GM12872 (cell line): ENCODE measurements around the gene TRAF3.

Experiments used
- TF ChIP-seq, protein P1 (sequence below): IDR thresholded peaks from 3 replicates; pipeline ENCODE4 v1.5.1; 2011; ENCODE audit warnings: low read depth, mild to moderate bottlenecking, low read length, moderate library complexity; ENCODE audit not compliant: insufficient read depth

Gene TRAF3

GRCh38 chr14:102824832-102825231 is 47.6 kb downstream of the TRAF3 start:
- TF ChIP-seq, protein P1, sequence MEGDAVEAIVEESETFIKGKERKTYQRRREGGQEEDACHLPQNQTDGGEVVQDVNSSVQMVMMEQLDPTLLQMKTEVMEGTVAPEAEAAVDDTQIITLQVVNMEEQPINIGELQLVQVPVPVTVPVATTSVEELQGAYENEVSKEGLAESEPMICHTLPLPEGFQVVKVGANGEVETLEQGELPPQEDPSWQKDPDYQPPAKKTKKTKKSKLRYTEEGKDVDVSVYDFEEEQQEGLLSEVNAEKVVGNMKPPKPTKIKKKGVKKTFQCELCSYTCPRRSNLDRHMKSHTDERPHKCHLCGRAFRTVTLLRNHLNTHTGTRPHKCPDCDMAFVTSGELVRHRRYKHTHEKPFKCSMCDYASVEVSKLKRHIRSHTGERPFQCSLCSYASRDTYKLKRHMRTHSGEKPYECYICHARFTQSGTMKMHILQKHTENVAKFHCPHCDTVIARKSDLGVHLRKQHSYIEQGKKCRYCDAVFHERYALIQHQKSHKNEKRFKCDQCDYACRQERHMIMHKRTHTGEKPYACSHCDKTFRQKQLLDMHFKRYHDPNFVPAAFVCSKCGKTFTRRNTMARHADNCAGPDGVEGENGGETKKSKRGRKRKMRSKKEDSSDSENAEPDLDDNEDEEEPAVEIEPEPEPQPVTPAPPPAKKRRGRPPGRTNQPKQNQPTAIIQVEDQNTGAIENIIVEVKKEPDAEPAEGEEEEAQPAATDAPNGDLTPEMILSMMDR = no peak

DNA sequence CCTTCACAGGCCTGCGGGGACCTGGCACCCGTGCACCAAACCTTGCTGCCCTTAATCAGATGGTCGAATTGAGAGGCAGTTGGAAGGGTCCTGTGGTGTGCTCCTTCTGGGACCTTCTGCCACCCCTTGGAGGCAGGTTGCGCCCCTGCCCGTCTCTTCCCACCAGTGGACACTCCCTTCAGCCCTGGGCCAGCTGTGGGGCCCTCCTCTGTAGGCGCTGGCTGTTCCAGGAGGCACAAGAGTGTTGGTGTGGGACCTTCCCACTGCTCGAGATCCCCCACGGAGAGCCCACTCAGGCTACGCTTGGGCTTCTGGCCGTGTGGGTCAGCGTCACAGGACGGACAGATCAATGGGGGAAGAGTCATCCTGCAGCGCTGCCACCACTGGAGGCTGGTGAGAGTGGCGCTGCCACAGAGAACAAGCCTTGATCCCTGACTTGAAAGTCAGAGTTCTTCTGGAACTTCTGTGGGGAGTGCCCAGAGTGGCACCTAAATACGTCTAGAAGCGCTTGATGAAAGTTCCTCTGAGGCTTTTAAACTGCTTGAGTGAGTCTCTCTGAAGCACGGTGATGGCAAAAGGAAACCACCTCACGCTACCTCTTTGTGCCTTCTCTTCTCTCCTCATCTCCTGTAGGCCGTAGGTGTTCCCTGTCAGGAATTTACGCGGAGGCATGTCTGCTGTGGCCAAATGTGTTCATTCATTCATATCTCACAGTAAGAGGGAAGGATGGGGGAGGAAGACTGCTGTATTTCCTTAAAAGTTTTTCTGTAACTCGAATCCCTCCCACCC is 48.3 kb downstream of the TRAF3 start:
- TF ChIP-seq, protein P1 = no peak

DNA sequence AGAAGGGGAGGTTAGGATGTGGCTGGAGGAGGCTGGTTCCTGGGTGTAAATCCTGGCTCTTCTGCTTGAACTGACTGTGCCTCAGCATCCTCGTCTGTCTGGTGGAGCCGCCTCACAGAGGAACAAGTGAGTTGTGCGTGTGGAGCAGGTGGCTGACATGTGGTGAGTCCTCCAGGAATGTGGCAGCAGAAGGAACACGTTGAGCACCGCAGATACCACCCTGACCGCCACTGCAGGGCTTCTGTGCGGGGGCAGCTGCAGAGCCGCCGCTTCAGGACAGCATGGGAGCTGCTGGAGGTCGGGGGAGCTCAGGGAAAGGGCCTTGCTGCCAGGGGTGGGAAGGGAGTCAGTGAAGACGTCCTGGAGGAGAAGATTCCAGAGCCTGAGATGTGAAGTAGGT is 48.9 kb downstream of the TRAF3 start:
- TF ChIP-seq, protein P1 = no peak

DNA sequence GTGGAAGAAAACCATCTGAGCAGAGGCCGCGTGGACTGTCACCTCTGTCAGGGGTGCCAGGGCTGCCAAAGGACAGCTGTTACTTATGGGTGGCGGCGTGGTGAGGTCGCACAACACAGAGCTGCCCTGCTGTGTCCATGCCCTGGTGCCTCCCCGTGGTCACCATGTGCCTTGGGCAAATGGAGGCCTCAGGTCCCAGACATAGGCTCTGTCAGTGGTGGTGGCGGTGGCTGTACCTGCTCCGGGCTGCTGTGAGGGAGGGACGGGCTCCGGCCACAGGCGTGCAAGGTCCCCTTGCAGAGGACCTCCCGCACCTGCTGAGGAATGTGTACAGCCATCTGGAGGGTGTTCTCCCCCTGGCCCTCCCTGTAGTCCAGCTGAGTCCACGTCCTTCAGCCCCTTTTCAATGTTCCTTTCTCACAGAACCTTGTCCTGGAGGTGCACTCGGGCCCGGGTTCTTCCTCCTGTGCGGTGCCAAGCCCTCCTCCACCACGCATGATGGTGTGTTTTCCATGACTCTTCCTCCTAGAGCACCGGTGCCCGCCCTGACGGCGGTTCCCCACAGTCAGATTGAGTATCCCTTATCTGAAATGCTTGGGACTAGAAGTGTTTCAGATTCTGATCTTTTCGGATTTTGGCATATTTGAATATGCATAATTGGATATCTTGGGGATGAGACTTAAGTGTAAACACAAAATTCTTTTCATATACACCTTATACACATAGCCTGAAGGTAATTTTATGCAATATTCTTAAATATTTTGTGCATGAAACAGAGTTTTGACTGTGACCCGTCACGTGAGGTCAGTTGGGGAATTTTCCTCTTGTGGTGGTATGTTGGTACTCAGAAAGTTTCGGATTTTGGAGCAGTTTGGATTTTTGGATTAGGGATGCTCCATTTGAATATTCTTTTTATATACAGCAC is 49.8 kb downstream of the TRAF3 start:
- TF ChIP-seq, protein P1 = no peak

DNA sequence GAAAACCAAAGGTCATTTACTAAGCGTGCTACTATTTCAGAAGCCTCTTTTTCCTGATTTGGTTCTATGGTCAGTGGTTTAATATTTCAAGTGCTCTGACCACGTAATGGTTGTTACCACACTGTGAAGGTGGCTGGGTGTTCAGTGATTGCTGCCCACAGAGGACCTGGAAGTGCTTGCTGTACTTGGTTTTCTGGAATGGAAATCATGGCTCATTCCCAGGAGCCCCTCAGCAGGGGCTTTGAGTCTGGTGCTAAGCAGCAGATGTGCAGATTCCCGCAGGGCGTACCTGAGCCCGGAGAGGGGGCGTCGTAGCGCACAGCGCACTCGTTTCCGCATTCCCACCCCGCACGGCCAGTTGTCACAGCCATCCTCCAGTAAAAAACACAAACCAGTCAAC is 50.5 kb downstream of the TRAF3 start:
- TF ChIP-seq, protein P1 = no peak

- TF ChIP-seq, protein P1 = no peak
Observed at GRCh38 chr14:102828151-102828550, 50.9 kb downstream of the TRAF3 start.

DNA sequence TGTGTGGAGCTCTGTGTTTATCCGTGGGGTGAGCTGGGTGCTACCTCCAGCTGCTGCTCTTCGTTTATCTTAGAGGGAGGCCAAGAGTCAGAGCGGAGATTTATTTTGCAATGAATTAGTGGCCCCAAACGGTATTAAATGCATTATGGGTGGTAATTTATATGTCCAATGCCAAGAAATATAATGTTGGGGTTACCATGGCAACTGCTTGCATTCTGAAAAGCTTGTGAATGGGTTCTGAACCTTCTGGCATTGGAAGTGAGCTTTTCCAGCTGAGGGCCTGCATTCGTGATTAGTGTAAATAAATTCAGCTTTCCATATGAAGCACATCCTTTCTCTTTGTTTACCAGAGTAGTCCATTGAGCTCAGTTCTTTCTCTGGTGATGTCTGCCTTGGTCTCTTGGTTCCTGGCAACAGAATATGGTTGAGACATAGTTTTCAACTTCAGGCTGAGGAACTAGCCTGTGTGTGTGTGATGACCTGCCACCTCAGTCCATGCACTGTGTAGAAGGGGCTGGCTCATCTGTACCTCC is 51.8 kb downstream of the TRAF3 start:
- TF ChIP-seq, protein P1 = no peak
